Measurements from ENCODE around the gene PTPN4. TPM values are rescaled to one million over a fixed set of nuclear protein-coding genes. Genes with fewer than 3 reads are reported as not detected.

PTPN4 gene
- total RNA-seq, 1 experiment from 2014 or later, result 42.2 TPM

DNA sequence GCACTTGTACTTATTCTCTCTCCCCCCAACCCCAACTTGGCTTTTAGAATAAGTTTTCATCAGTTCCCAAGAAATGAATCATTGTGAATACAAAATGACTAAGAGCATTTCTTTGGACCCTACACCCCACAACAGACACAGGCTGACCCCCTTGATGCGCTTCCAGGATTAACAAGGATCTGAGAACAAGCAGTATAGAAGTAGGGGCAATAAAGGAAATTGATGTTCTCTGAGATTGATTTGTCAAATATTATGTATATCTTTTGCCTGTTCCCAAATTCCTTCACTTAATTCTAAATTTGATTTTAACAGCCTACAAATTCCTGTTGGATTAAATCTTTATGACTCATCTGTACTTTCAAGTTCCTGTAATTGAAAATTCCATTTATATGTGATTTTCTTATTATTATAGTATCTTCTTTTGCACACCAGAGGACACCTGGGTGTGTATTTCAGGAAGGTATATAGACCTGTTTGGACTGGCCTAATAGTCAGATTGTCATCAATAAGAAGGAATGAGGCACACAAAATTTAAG lies 10.2 kb upstream of the PTPN4 start:
- CTCF ChIA-PET, result no interaction called here
- intact Hi-C loops (cut with micrococcal nuclease; ENCODE audit: unreplicated experiment), result loop anchor here (10.0 kb wide), 2 partner anchors 255 to 355 kb away; no protein-coding TSS in a partner anchor

DNA sequence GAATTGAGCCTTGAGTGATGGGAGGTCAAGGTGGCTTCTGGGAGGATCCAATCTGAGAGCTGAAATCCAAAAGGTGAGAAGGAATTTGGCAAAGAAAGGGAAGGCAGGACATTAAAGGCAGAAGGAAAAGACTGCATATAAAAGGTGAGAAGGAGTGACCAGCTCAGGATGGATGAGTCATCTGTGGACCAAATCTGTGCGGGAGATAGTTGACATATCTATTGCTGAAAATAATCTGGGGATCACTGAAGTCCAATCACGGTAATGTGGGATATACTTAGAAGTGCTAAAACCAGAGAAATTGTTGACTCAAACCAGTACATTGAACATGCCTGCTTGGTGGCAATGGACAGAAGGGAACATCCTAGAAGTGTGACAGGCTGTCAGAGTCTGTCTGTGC lies 8.0 kb upstream of the PTPN4 start:
- Histone ChIP-seq H3K4me1 (ENCODE audit: insufficient read depth, low read length, poor library complexity, severe bottlenecking) (no peaks in the 10 kb centered on the region), H3K27ac (ENCODE audit: low read depth, low read length, poor library complexity, severe bottlenecking) (no peak overlapping the region), H3K9me3 (ENCODE audit: low read depth, low read length, poor library complexity, severe bottlenecking) (no peaks in the 10 kb centered on the region), H3K4me3 (ENCODE audit: low read depth, low read length, poor library complexity, severe bottlenecking) (no peak overlapping the region), H3K36me3 (ENCODE audit: insufficient read depth, low read length, poor library complexity, severe bottlenecking) (no peaks in the 10 kb centered on the region), H3K27me3 (replicated peaks; ENCODE audit: insufficient read depth, low read depth, low read length, poor library complexity) (no peaks in the 10 kb centered on the region)
- intact Hi-C loops (cut with micrococcal nuclease; ENCODE audit: unreplicated experiment), result loop anchor here (2.0 to 10.0 kb wide), 4 partner anchors 71 to 423 kb away; no protein-coding TSS in a partner anchor
- TF ChIP-seq CTCF (conservative IDR thresholded peaks at IDR 0.05; ENCODE audit: low read depth, low read length) (no peak), EZH2 (IDR thresholded peaks at IDR 0.05; ENCODE audit: borderline replicate concordance, low read depth, low read length, poor library complexity, severe bottlenecking) (no peak)
- DNase-seq (ENCODE audit: low spot score), result no peak
- CTCF ChIA-PET, result no interaction called here
- BruUV-seq (replicated peaks), result no TSS peak
- POLR2A ChIA-PET (ENCODE audit: low non-redundant PET), result no interaction called here

More for the DNA sequence above, 10.2 kb upstream of the PTPN4 start:
- POLR2A ChIA-PET (ENCODE audit: low non-redundant PET), result interaction anchor here (0.7 kb wide), 1 partner anchor 11 kb away, joined by 3 read pairs; no protein-coding TSS in a partner anchor
- no peaks in the 10 kb centered on the region for H3K27me3 ChIP-seq (replicated peaks; ENCODE audit: insufficient read depth, low read depth, low read length, poor library complexity)
- no peak for DNase-seq (ENCODE audit: low spot score)
- H3K36me3 ChIP-seq (ENCODE audit: insufficient read depth, low read length, poor library complexity, severe bottlenecking), result no peaks in the 10 kb centered on the region
- no TSS peak for BruUV-seq (replicated peaks)
- no peaks in the 10 kb centered on the region for H3K9me3 ChIP-seq (ENCODE audit: low read depth, low read length, poor library complexity, severe bottlenecking)
- H3K4me1 ChIP-seq (ENCODE audit: insufficient read depth, low read length, poor library complexity, severe bottlenecking), result no peaks in the 10 kb centered on the region
- no peak overlapping the region for H3K4me3 ChIP-seq (ENCODE audit: low read depth, low read length, poor library complexity, severe bottlenecking)
- TF ChIP-seq EZH2 (IDR thresholded peaks at IDR 0.05; ENCODE audit: borderline replicate concordance, low read depth, low read length, poor library complexity, severe bottlenecking) (no peak), CTCF (conservative IDR thresholded peaks at IDR 0.05; ENCODE audit: low read depth, low read length) (no peak)
- H3K27ac ChIP-seq (ENCODE audit: low read depth, low read length, poor library complexity, severe bottlenecking), result no peak overlapping the region

DNA sequence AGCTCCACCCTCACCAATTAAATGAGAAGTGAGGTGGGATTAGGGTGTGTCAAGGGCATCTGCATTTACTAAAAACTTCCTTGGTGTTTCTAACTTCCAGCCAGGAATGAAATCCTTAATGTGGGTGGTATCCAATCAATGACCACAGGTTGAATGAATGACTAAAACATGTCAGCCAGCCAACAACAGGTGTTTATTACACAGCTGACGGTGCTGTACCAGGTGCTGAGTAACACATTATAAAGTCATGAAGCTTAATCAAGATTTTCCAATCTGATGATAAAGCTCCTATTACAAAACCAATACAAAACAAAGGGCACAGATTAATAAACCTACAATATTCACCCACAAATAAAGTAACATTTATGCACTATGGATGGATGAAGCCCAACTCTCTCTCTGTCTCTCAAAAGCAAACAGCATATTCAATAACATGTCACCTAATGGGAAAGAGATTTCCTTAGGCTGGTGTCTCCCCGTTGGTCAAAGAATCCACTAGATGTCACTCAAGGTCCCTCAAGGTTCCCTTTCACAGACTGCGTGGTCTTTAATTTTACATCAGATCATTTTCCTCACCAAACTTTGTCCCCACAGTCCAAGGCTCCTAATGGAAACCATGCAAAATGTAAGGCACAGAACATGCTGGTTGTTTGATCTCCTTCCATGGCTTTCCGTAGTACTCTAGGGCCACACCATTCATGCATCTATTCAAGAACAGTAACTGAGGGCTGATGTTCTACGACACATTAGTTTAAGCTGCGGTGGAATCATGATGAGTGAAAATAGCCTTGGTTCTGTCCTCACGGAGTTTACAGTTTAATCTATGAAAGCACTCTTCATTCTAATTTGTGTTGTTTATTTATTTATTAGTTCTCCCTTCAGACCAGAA lies 6.4 kb upstream of the PTPN4 start:
- H3K4me3 ChIP-seq (ENCODE audit: low read depth, low read length, poor library complexity, severe bottlenecking), result no peak overlapping the region

More for the DNA sequence above, 6.4 kb upstream of the PTPN4 start:
- H3K27me3 ChIP-seq (replicated peaks; ENCODE audit: insufficient read depth, low read depth, low read length, poor library complexity), result no peaks in the 10 kb centered on the region
- no peaks in the 10 kb centered on the region for H3K36me3 ChIP-seq (ENCODE audit: insufficient read depth, low read length, poor library complexity, severe bottlenecking)
- H3K27ac ChIP-seq (ENCODE audit: low read depth, low read length, poor library complexity, severe bottlenecking), result no peak overlapping the region
- intact Hi-C loops (cut with micrococcal nuclease; ENCODE audit: unreplicated experiment), result loop anchor here (1.0 to 10.0 kb wide), 5 partner anchors 70 to 422 kb away; no protein-coding TSS in a partner anchor
- ChIA-PET CTCF (interaction anchor here (0.6 to 1.5 kb wide), 3 partner anchors 17 to 70 kb away, joined by 3 to 9 read pairs (median 3); no protein-coding TSS in a partner anchor), POLR2A (ENCODE audit: low non-redundant PET) (no interaction called here)
- H3K9me3 ChIP-seq (ENCODE audit: low read depth, low read length, poor library complexity, severe bottlenecking), result no peaks in the 10 kb centered on the region
- BruUV-seq (replicated peaks), result no TSS peak
- no peaks in the 10 kb centered on the region for H3K4me1 ChIP-seq (ENCODE audit: insufficient read depth, low read length, poor library complexity, severe bottlenecking)
- DNase-seq (ENCODE audit: low spot score), result peak; percentile 75
- TF ChIP-seq CTCF (conservative IDR thresholded peaks at IDR 0.05; ENCODE audit: low read depth, low read length) (peak; percentile 77), EZH2 (IDR thresholded peaks at IDR 0.05; ENCODE audit: borderline replicate concordance, low read depth, low read length, poor library complexity, severe bottlenecking) (no peak)

Measured in A673 (cell line).